ENCODE data around the gene BMF. TPM values are rescaled to one million over a fixed set of nuclear protein-coding genes. Genes with fewer than 3 reads are reported as not detected.
"Not testable (repeated sequence)": the region's sequence is repeated elsewhere in the genome, so short reads cannot be mapped to it uniquely, and the experiment has no call there.

Gene BMF
- total RNA-seq, 1 experiment from 2014 or later, result 81.5 TPM

DNA sequence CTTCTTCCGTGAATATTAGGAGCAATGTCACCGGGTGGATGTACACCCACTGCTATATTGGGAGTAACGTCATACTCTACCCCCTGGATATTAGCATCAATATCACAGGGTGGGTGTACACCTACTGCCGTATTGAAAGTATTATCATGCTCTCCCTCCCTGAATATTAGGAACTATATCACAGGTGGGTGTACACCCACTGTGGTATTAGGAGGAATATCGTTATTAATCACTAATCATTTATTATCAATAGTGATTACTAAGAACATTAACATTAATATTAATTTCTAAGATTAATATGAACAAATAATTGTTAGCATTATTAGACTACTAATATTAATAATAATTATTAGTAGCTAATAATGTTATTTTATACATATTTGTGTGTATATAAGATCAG is 21.4 kb upstream of the BMF start:
- Histone ChIP-seq H3K36me3 (ENCODE audit: control insufficient read depth, insufficient read depth, low read length) (no peaks in the 10 kb centered on the region), H3K4me1 (no peaks in the 10 kb centered on the region), H3K4me3 (ENCODE audit: low read depth, low read length) (no peak overlapping the region), H3K27me3 (replicated peaks; ENCODE audit: control insufficient read depth, insufficient read depth, low read length) (no peaks in the 10 kb centered on the region), H3K9me3 (no peaks in the 10 kb centered on the region)
- DNase-seq, result no peak
- no TSS peak for BruUV-seq (replicated peaks)
- POLR2A ChIA-PET, result no interaction called here
- TF ChIP-seq, protein P1, sequence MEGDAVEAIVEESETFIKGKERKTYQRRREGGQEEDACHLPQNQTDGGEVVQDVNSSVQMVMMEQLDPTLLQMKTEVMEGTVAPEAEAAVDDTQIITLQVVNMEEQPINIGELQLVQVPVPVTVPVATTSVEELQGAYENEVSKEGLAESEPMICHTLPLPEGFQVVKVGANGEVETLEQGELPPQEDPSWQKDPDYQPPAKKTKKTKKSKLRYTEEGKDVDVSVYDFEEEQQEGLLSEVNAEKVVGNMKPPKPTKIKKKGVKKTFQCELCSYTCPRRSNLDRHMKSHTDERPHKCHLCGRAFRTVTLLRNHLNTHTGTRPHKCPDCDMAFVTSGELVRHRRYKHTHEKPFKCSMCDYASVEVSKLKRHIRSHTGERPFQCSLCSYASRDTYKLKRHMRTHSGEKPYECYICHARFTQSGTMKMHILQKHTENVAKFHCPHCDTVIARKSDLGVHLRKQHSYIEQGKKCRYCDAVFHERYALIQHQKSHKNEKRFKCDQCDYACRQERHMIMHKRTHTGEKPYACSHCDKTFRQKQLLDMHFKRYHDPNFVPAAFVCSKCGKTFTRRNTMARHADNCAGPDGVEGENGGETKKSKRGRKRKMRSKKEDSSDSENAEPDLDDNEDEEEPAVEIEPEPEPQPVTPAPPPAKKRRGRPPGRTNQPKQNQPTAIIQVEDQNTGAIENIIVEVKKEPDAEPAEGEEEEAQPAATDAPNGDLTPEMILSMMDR (IDR thresholded peaks at IDR 0.05; ENCODE audit: insufficient read depth in 1 of 2, low read depth in 1 of 2, low read length in 1 of 2, severe bottlenecking in 1 of 2, unreplicated experiment in 1 of 2), result no peak
- intact Hi-C loops (cut with micrococcal nuclease; ENCODE audit: unreplicated experiment), result no loop called here
- Mint-ChIP-seq H3K9me3 (ENCODE audit: unreplicated experiment) (no peaks in the 10 kb centered on the region), H3K36me3 (ENCODE audit: insufficient read depth, unreplicated experiment) (no peaks in the 10 kb centered on the region), H3K27me3 (ENCODE audit: insufficient read depth, unreplicated experiment) (peaks cover 12% of the 10 kb centered on the region), H3K27ac (ENCODE audit: unreplicated experiment) (no peak overlapping the region), H3K4me3 (ENCODE audit: unreplicated experiment) (no peak overlapping the region), H3K4me1 (ENCODE audit: low read depth, unreplicated experiment) (peaks cover 5% of the 10 kb centered on the region)
- CTCF ChIA-PET, result no interaction called here

DNA sequence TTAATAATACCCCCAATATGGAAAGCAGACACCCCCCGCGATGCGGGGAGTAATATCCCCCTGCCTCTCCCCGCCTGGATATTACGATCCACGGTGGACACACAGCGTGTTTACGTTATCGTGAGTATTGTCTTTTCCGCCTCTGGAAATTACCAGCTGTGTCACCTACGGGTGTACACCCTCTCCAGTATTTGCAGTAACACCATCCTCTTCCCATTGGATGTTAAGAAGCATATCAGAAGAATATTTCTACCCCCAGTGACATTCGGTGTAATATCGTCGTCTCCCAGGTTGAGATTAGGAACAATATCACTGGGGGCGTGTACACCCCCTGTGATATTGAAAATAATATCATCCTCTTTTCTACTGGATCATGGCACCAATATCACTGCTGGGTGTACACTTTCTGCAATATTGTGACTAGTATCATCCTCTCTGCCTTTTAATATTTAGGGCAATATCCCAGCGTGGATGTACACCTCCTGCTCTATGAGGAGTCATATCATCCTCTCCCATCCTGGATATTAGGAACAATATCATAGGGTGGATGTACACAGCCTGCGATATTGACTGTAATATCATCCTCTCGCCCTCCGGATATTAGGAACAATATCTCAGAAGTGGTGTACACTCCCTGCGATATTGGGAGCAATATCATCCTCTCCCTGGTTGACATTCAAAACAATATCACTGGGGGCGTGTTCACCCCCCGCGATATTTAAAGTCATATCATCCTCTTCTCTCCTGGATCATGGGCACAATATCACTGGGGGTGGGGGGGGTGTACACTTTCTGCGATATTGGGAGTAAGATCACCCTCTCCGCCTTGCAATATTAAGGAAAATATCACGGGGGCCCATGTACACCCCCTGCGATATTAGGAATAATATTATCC is 20.3 kb upstream of the BMF start:
- H3K4me1 ChIP-seq, result no peaks in the 10 kb centered on the region
- intact Hi-C loops (cut with micrococcal nuclease; ENCODE audit: unreplicated experiment), result no loop called here
- H3K9me3 ChIP-seq, result no peaks in the 10 kb centered on the region
- no peak overlapping the region for H3K27ac Mint-ChIP-seq (ENCODE audit: unreplicated experiment)
- H3K4me3 ChIP-seq (ENCODE audit: low read depth, low read length), result no peak overlapping the region
- no TSS peak for BruUV-seq (replicated peaks)
- CTCF ChIA-PET, result no interaction called here
- no peaks in the 10 kb centered on the region for H3K27me3 ChIP-seq (replicated peaks; ENCODE audit: control insufficient read depth, insufficient read depth, low read length)
- TF ChIP-seq, protein P1 (IDR thresholded peaks at IDR 0.05; ENCODE audit: insufficient read depth in 1 of 2, low read depth in 1 of 2, low read length in 1 of 2, severe bottlenecking in 1 of 2, unreplicated experiment in 1 of 2), result no peak
- POLR2A ChIA-PET, result no interaction called here
- H3K9me3 Mint-ChIP-seq (ENCODE audit: unreplicated experiment), result no peaks in the 10 kb centered on the region
- no peak overlapping the region for H3K4me3 Mint-ChIP-seq (ENCODE audit: unreplicated experiment)
- no peaks in the 10 kb centered on the region for H3K36me3 Mint-ChIP-seq (ENCODE audit: insufficient read depth, unreplicated experiment)
- no peak for DNase-seq
- no peaks in the 10 kb centered on the region for H3K36me3 ChIP-seq (ENCODE audit: control insufficient read depth, insufficient read depth, low read length)
- H3K27me3 Mint-ChIP-seq (ENCODE audit: insufficient read depth, unreplicated experiment), result peaks cover 12% of the 10 kb centered on the region
- peaks cover 11% of the 10 kb centered on the region for H3K4me1 Mint-ChIP-seq (ENCODE audit: low read depth, unreplicated experiment)

DNA sequence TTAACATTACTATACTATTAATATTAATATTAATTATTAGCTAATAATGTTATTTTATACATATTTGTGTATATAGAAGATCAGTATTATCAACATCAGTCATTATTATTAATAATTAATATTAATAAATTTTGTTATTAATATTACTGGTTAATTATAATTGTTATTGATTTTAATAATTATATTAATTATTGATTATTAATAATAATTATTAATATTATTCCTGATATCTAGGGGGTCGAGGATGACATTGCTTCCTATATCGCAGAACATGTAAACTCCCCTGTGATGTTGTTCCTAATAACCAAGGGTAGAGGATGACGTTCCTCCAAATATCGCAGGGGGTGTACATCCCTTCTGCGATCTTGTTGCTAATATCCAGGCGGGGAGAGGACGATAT is 17.3 kb upstream of the BMF start:
- no peaks in the 10 kb centered on the region for H3K9me3 ChIP-seq
- Mint-ChIP-seq H3K36me3 (ENCODE audit: insufficient read depth, unreplicated experiment) (no peaks in the 10 kb centered on the region), H3K9me3 (ENCODE audit: unreplicated experiment) (no peaks in the 10 kb centered on the region), H3K27ac (ENCODE audit: unreplicated experiment) (no peak overlapping the region), H3K4me3 (ENCODE audit: unreplicated experiment) (no peak overlapping the region), H3K4me1 (ENCODE audit: low read depth, unreplicated experiment) (peaks cover 11% of the 10 kb centered on the region), H3K27me3 (ENCODE audit: insufficient read depth, unreplicated experiment) (peaks cover 12% of the 10 kb centered on the region)
- no peaks in the 10 kb centered on the region for H3K27me3 ChIP-seq (replicated peaks; ENCODE audit: control insufficient read depth, insufficient read depth, low read length)
- BruUV-seq (replicated peaks), result no TSS peak
- CTCF ChIA-PET, result no interaction called here
- no peak overlapping the region for H3K4me3 ChIP-seq (ENCODE audit: low read depth, low read length)
- no peaks in the 10 kb centered on the region for H3K4me1 ChIP-seq
- intact Hi-C loops (cut with micrococcal nuclease; ENCODE audit: unreplicated experiment), result no loop called here
- TF ChIP-seq, protein P1 (IDR thresholded peaks at IDR 0.05; ENCODE audit: insufficient read depth in 1 of 2, low read depth in 1 of 2, low read length in 1 of 2, severe bottlenecking in 1 of 2, unreplicated experiment in 1 of 2), result no peak
- no peak for DNase-seq
- POLR2A ChIA-PET, result no interaction called here
- no peaks in the 10 kb centered on the region for H3K36me3 ChIP-seq (ENCODE audit: control insufficient read depth, insufficient read depth, low read length)

DNA sequence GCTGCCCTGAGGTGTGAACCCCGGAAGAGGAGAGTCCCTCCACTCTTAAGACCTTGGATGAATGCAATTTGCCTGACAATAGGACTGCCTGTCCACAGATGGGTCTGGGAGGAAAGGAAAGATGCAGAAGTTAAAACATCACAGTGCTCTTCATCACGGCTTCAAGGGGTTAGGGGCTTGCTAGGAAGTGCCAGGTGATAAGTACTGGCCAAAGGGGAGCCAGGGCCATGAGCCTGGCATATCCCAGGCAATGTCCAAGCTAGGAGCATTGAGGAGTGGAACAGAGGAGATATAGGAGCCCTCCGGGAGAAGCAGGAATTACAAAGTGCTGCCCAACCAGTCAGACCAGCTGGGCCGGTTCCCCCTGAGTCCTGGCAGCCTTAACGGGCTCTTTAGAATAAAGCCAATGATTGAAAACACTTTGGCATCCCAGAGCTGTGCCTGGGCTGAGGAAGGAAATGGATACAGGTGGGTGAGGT is 16.2 kb upstream of the BMF start:
- CTCF ChIA-PET; H3K4me3 Mint-ChIP-seq (ENCODE audit: unreplicated experiment); H3K36me3 Mint-ChIP-seq (ENCODE audit: insufficient read depth, unreplicated experiment): not testable (repeated sequence)

DNA sequence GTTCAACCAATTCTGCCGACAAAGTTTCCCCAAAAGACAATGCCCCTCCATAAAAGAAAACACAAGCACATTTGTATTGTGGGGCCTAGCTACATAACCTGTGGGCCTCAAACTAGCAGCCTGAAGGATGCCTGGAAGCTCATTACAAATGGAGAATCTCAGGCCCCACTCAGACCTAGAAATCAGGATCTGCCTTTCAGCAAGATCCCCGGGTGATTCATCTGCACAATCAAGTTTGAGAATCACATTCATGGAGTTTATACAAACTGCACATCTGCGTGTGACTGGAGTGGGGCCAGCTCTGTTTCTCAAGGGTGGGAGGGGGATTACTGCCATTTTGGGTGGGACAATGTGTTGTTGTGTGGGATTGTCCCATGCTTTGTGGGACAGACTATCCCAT is 15.7 kb upstream of the BMF start:
- CTCF ChIA-PET; POLR2A ChIA-PET; H3K4me1 ChIP-seq; BruUV-seq (replicated peaks); H3K4me3 ChIP-seq (ENCODE audit: low read depth, low read length); H3K36me3 ChIP-seq (ENCODE audit: control insufficient read depth, insufficient read depth, low read length); H3K27ac Mint-ChIP-seq (ENCODE audit: unreplicated experiment); H3K27me3 ChIP-seq (replicated peaks; ENCODE audit: control insufficient read depth, insufficient read depth, low read length); DNase-seq; H3K9me3 Mint-ChIP-seq (ENCODE audit: unreplicated experiment); H3K9me3 ChIP-seq; H3K36me3 Mint-ChIP-seq (ENCODE audit: insufficient read depth, unreplicated experiment); H3K4me3 Mint-ChIP-seq (ENCODE audit: unreplicated experiment); intact Hi-C loops (cut with micrococcal nuclease; ENCODE audit: unreplicated experiment): not testable (repeated sequence)
- H3K27me3 Mint-ChIP-seq (ENCODE audit: insufficient read depth, unreplicated experiment), result peaks cover 11% of the 10 kb centered on the region
- H3K4me1 Mint-ChIP-seq (ENCODE audit: low read depth, unreplicated experiment), result peaks cover 11% of the 10 kb centered on the region

More for the DNA sequence above, 16.2 kb upstream of the BMF start:
- H3K27ac Mint-ChIP-seq (ENCODE audit: unreplicated experiment); H3K4me1 ChIP-seq; DNase-seq; H3K9me3 Mint-ChIP-seq (ENCODE audit: unreplicated experiment); intact Hi-C loops (cut with micrococcal nuclease; ENCODE audit: unreplicated experiment); H3K36me3 ChIP-seq (ENCODE audit: control insufficient read depth, insufficient read depth, low read length); H3K4me3 ChIP-seq (ENCODE audit: low read depth, low read length); POLR2A ChIA-PET; BruUV-seq (replicated peaks); H3K27me3 ChIP-seq (replicated peaks; ENCODE audit: control insufficient read depth, insufficient read depth, low read length); H3K9me3 ChIP-seq: not testable (repeated sequence)
- Mint-ChIP-seq H3K27me3 (ENCODE audit: insufficient read depth, unreplicated experiment) (peaks cover 12% of the 10 kb centered on the region), H3K4me1 (ENCODE audit: low read depth, unreplicated experiment) (peaks cover 11% of the 10 kb centered on the region)

All from Caco-2 (cell line).